Measurements from ENCODE around the gene PTGER3.
A peak's percentile ranks its signal among the peaks of the same experiment; 100 is the strongest.

PTGER3 gene

DNA sequence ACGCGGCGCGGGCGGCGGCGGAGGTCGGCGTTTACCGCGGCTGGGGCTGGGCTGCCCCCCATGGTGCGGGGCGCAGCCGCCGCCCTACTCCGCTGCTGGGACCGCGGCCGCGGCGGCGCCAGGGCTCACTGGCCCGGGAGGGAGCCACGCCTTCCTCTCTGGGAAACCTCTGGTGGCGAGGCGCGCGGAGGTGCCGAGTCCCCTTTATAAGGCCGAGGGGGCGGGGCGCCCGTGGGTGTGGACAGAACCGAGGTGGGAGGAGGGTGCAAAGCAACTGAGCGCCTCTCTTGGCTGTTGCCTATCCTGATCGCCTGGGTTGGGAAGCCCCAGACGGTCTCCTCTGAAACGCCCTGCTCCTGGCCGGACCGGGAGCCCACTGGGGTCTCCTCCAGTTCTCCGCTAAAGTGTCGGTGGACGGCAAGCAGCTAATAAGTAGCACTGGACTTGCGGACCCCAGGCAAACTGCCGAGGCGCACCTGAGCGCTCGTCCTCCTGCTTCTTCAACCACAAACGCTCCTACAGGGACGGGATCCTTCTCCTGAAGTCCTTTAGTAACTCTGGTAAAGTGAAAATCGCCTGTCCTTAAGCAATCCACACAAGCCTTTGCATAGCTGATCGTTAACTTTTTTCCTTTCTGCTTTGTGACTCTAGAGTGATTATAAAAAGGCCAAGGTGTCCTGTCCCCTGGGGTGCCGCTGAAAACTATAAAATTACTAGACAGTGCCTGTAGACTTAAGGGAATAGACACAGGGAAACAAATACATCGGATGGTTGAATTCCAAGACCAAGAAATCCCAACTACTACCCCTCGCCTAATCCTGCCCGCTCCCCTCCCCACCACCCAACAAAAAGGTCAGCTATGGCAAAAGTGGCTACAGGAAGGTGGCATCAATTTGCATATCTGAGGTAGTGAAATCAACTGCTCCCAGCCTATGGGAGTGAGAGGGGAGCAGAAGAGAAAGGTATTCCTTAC lies at the start of gene PTGER3:
Gene PTGER3 (minus strand): TSS at position 182 of the 973 bp plus-strand sequence. CDS start 239 bp downstream, outside the sequence.
- peak; percentile 44 for DNase-seq (ENCODE audit: low read depth)

DNA sequence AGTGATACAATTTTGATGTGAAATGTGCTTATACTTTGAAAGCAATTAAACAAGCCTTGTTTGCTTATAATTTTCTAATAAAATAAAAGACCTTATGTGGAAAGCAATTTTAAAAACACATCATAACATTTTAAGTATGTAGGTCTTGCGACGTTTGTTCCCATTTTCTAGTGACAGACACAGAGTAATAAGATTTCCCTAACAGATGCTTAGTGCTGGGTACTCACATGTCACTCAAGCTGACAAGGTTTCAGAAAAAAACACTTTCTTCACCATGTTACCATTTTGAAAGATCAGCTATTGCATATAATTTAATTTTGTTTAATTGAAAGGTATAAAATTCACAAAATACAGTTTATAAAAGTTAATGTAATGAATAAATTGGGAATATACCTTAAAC lies 47.3 kb upstream of the PTGER3 start:
- DNase-seq (ENCODE audit: low read depth), result no peak

DNA sequence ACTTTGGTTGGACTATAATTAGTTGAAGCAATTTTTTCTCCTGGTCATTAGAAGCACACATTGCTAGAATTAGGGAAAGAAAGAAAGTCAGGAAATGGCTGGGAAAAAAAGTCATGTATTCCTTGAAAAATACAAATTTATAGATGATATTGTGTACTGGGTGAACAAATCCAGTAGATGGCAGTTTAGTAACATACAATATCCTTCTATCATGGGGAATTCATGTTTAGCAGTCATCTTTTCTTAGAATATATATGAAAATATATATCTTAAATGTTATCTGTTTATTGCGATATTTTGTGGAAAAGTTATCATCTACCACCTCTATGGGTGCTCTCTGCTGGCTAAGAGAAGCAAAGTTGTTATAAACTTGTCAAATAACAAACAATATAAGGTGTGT lies 46.3 kb upstream of the PTGER3 start:
- DNase-seq (ENCODE audit: low read depth), result no peak

DNA sequence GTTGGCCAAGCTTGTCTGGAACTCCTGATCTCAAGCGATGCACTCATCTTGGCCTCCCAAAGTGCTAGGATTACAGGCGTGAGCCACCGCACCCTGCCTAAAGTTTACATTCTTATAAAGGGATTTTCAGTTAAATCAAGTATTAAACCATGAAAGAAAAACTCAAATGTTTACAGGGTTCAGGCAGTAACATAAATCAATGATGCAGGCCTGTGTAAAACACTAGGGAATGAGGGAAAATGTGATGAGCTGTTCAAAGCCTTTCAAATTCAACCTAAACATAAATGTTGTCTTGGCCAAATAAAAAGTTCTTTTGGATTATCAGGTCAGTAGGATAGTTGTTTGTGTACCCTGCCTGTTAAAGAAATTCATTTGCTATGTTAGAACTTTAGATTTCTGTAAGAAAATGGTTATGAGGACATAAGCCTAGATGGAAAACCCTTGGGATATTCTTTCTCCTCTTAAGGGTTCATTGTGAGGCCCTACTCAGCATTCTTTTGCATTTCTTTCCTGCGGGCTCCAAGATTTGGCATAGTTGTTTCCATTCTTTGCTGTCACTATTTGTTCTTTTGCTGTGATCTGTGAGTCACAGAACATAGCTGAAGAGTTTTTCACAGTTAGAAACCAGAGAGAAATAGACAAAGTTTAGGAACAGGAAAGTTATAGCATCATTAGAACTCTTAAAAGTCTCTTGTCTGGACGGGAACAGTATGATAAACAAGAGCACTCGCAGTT lies 42.1 kb upstream of the PTGER3 start:
- no peak for DNase-seq (ENCODE audit: low read depth)

DNA sequence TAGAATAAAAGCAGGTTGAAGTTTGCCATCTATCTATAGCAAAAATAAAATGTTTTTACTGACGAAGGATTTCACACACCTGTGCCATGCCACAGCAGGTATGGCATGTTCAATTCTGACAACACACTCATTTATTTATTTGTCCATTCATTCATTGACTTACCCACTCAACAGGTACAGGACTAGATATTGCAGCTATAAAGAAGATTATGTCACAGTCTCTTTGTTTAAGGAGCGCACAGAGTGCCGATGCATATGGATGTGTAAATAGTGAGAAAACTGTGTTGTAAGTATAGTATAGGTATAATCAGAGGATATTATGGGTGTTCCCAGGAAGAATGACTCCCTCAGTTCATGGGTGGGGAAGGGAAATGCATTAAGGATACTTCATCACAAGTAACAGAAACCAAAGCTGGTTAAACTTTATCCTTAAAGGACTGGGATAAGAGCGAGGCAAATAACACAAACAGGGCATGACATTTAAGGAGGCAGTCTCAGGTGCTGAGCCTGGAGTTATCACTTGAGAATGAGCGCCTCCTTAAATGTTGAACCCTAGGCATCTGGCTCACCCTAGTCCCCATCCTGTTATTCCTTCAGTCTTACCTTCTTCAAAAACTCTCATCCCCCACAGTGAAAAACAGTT lies 41.1 kb upstream of the PTGER3 start:
- DNase-seq (ENCODE audit: low read depth), result no peak

DNA sequence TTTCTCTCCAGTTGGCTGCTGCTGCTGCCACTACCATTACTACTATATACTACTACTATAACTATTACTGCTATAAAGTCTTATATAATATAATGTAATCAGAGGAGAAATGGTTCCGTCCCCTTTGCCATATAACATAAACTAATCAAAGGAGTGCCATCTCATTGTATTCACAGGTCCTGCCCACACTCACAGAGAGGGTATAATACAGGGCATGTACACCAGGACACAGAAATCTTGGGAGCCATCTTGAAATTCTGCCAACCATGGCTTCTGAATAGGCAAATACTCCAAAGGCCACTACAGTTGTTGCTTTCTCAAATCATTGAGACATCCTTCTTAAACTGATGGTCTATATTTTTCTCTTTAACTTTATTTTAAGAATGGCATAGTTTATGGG lies 40.1 kb upstream of the PTGER3 start:
- no peak for DNase-seq (ENCODE audit: low read depth)

DNA sequence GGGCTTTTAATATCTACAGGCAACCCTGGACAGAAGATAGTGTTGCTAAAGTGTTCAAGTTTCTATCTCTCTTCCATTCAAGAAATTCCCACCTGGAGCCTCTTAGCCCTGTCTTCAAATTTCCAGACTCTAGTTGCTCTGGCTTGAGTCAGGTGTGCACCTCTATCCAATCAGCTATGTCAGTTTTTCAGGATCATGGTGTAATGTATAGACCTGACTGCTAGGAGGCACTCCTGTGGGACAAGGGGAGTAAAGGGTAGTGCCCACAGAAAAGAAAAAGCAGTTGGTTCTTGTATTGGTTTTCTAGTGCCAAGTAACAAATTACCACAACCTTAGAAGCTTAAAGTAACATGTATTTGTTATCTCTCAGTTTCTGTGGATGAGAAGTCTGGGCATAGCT lies 39.4 kb upstream of the PTGER3 start:
- no peak for DNase-seq (ENCODE audit: low read depth)

DNA sequence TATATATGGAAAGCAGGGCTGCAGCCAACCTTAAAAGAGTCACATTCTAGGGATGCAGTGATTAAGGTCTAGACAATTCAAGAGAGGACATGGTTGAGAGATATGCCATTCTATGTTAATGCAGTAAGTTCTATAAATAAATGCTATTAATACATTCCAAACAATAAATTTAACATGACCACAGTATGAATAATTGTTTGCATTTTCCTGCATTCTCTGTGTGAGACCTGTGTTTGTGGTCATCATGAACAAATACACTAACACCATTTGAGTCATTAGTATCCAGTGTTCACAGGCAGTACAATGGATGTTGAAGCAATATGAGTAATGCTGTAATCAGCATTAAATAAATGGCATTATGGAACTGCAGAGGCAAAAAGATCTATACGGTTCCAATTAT lies 38.7 kb upstream of the PTGER3 start:
- no peak for DNase-seq (ENCODE audit: low read depth)

DNA sequence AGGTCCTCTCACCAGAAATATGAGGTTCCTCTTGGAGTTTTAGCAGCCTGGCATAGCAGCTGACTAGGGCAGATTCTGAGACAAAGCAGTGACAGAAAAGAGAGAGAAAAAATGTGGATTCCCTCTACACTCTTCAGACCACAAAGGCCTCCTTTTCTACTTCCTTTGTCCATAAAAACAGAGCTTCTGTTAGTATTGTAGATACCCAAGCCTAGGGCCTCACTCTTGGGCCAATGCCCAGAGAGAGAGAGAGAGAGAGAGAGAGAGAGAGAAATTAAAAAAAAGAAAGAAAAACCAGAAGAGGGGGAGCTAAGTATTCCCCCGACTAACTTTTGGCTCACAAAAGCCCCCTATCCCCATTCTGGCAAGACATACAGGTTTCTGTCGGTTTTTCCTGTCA lies 35.7 kb upstream of the PTGER3 start:
- DNase-seq (ENCODE audit: low read depth), result no peak

DNA sequence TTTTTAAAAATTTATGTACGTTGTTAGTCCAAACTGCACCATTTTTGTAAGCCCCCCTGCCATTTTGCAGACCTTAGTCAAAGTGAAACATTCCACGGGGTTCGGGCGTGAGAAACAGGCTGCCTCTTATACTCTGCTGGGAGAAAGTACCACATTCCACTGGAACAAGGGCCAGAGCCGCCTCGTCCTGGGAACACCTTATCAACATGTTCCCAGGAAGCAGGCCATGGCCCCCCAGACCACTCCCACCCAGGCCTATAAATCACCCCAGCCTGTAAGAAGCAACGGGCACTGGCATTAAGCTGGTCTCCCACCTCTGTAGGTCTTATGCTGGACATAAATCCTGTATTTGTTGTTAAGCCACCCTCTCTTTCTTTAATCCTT lies 34.1 kb upstream of the PTGER3 start:
- DNase-seq (ENCODE audit: low read depth), result no peak

DNA sequence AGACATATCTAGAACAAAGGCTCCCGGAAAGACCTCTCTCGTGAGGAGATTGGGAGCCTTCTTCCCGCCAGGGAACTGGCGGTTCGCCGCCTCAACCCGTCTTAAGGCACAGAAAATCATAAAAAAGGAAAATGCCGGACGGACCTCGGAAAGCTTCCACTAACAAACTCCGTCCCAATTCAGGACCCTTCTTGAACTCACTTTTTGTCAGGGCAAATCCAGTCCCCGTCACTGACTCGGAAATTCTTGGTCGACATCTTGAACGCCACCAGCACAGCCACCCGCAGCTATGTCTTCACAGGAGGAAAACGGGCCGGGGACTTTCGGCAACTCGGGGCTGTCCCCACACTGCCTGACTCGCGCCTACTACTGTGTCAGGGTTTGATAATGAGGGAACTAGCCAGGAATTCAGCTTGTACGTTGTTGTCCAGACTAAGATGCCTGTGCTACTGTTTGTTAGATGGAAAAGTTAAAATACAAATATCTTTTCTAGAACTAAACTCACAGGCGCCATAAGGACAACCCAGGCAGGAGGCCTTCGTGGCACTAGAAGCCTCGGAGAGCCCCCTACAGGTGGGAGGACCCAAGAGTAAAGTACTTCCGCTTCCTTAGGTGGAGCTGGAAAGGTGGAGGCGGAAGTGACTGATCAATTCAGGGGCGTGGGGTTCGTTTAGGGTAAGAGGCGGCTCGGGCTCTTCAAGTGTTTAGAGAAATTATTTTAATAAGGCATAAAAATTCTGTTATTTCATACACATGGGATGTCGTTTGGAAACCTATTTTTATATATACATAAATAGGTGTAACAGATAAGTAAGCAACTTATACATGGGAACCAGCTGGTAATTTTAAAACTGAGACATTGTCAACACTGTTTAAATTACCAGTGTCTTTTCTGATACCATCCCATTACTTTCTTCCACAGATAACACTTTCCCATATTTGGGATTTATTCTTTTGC lies 33.4 kb upstream of the PTGER3 start, which contains the start of gene ZRANB2:
Gene ZRANB2 (minus strand): TSS at position 297 of the 958 bp plus-strand sequence. CDS start 40 bp downstream, at position 257.
- peak; percentile 77 for DNase-seq (ENCODE audit: low read depth)

DNA sequence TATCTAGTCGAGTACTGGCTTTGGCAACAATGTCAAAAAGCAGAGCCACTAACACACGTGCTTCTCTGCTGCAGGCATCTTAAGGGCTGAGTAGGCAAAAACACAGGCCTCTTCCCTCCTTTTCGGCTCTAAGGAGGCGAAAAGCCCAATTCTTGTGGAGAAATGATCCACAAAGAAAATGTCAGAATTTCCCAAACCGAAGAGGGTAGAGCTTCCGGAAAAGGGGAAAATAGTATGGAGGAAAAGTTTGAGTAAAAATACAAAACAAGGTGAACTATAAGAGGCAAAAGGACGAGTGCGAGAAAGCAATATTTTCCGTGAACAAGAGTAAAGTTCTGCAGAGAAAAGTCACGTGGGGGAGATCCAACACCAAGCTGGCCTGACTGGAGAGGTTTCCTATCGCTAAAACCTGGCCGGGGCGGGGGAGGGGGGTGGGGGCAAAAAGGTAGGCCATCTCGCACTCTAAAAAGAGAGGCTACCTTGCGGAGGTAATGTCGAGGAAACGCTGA lies 32.7 kb upstream of the PTGER3 start:
- no peak for DNase-seq (ENCODE audit: low read depth)

DNA sequence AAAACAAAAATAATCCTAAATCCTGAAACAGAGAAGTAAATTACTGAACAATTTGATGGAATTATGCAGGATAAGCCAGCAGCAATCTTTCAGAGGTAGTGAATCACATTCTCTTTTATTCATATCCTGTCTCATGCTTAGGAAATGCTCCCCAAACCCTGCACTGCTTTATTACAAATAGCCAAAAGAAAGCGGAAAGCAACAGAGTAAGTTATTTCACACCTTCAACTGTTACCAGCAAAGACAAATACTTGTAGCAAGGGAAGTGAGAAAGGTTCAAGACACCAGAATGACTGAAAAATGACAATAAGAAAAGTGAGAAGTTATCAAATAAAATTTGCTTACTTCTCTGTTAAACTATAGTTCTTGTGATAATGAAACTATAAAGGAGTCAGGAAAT lies 27.1 kb upstream of the PTGER3 start:
- no peak for DNase-seq (ENCODE audit: low read depth)

DNA sequence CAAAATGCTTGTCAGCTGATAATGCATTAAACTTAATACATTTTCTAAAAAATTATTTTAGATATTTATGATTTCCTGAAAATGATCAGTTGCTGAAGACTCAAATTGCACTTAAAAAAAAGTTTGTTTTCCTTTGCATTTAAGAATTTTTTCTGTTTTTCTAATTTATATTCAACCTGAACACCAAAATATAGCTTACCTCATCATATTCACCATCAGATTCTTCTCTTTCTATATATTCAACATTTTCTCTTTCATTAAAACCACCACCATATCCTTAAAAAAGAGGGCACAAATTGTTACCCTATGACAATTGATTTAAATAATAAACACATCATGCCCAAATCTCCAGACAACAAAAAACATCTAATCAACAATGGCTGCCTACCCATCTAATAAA lies 24.7 kb upstream of the PTGER3 start:
- no peak for DNase-seq (ENCODE audit: low read depth)

DNA sequence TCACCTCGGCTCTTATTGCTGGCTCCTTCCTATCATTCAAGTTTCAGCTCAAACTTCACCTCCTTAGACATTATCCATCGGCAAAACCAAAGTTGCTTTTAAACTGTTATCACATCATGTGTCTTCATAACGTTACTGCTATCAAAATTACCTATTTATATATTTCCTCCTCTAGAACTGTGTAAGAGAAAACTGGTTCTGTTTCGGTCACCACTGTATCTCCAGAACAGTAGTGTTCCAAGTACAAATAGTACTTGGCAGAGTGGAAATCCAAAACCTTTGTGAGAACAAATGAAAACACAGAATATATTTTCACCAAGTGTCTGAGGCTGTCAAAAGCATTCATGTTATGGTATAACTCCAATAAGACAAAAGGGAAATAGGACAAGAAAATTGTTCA lies 24.1 kb upstream of the PTGER3 start:
- no peak for DNase-seq (ENCODE audit: low read depth)

DNA sequence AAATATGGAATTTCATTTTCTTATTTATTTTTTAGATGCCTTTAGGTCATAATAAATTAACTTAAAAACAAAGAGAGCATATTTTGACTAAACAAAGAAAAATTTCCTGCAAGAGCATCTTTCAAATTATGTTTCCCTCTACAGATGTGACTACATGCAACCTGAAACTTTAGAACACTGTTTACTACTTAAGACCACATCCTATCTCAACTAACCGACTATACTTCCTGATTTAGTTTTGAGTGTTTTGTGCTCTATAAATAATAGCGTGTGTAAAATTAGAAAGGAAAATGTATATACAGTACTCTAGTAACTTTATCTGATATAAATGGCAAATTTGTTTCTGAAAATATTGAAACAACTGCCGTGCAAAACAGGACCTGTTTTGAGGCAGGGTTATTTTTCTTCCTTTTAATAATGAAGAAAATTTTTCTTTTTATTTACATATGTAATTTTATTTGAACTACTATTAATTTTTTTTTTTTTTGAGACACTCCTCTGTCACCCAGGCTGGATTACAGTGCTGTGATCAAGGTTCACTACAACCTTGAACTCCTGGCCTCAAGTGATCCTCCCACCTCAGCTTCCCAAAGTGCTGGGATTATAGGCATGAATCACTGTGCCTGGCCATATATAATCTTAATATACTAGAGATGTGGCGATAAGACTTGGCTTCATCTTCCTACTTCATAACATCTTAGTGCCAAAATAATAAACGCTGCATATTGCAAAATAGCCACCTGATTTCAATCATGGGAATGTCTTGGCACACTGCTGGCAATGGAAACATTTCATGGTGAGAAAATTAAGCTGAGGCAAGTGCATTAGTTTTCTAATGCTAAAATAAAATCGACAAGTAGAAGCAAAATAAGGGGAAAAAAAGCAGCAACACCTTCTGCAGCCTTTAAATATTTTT lies 21.0 kb upstream of the PTGER3 start:
- no peak for DNase-seq (ENCODE audit: low read depth)

DNA sequence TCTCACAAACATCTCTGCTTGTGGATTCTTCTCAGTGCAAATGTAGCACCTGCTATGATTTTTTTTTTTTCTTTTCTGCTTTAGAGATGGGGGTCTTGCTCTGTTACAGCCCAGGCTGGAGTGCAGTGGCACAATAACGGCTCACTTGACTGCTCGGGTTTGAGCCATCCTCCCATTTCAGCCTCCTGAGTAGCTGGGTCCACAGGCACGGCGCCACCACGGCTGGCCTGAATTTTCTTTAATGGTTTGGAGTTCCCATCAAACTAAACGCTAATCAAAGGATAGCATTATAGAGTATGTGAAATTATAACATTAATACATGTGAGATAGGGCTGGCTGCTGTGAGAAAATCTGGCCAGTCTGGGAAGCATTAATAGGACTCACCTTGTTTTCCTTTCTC lies 7.2 kb upstream of the PTGER3 start:
- DNase-seq (ENCODE audit: low read depth), result no peak

DNA sequence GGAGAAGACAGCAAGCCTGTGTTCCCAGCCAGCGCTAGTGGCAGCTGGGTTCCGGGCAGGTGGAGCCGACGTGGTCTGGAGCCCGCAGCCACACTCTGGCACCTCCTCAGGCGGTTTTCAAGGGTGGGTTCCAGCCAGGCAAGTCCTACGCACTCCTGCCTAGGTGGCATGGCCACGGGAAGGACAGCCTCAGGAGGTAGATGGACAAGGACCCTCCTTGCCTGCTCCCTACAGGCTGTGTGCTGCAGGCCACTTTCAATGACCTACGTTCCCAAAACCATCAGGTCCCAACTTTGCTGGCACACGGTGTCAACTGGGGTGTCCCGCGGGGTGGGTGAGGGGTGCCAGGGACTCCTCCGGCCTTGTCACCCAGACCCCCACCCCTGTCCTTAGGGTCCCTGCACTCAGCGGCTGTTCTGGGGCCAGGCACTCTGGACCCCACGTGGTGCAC lies 6.7 kb upstream of the PTGER3 start:
- DNase-seq (ENCODE audit: low read depth), result no peak

DNA sequence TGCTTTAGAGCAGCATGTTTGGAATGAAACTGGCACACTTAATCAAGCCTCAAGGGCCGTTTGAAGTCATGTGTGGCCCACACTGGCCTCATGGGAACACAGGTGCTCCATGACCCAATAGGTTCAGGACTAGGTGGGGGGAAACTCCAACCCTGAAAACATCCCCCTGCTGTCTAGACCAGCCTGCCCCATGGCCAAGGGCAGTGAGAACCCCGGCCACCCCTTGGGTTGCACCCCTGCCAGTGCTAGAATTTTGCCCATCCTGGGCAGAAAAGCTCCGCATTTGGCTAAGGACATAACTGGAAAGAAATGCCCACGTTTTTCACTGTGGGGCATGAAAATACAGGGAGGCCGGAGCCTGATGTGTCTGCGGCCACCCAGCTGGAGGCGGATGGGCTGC lies 6.1 kb upstream of the PTGER3 start:
- DNase-seq (ENCODE audit: low read depth), result no peak

DNA sequence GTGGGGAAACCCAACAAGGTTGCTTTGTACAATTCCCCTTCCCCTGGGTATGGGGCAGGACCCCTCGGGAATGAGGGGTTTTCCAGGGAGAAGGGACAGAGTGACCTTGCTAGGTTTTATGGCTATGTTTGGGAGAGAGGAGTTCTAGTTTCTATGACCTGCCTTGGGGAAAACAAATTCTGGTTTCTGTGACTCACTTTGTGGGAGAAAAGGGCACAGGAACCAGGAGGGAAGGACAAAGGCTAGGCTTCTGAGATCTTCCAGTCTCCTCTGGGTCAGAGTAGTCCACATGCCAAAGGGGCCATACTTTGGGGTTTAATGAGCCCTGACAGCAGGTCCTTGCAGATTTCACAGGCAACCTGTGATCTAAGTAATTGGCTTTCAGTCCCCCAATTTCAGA lies 5.5 kb upstream of the PTGER3 start:
- no peak for DNase-seq (ENCODE audit: low read depth)

Data from stimulated activated CD8-positive, alpha-beta memory T cell treated with anti-CD3 and anti-CD28 coated beads, Interleukin-4, amount 100 ng/mL, for 24 hours (primary cell).